Kidney (tissue), 14 donors: ENCODE results near the gene DMAC2L. TPM values are rescaled to one million over a fixed set of nuclear protein-coding genes. Genes with fewer than 3 reads are reported as not detected.

Experiments
- DNase-seq, 5 donors: peaks; one replicate each; pipeline ENCODE4 v3.0.0-alpha.2; 2013 to 2020
- FAIRE-seq: peaks from 2 replicates; lab custom pipeline; 2012; peaks lifted over from hg19 to GRCh38; lab: Jason Lieb, UNC
- H3K27ac ChIP-seq, 2 donors: one replicate each; pipeline ENCODE4 v1.7.0; 2013; ENCODE audit warnings: low read depth in 2 of 2, low read length in 2 of 2, inconsistent platforms in 1 of 2
- H3K27me3 ChIP-seq: one replicate; pipeline ENCODE4 v1.7.1; 2013; ENCODE audit warnings: low read length, inconsistent platforms; ENCODE audit not compliant: control insufficient read depth, insufficient read depth
- H3K36me3 ChIP-seq, 3 donors: one replicate each; pipeline versions ENCODE4 v1.7.0 to v1.7.1; 2013; ENCODE audit warnings: low read length in 3 of 3, control low read depth in 1 of 3, inconsistent platforms in 1 of 3; ENCODE audit not compliant: insufficient read depth in 3 of 3, control insufficient read depth in 2 of 3
- H3K4me1 ChIP-seq, 3 donors: one replicate each; pipeline versions ENCODE4 v1.7.0 to v1.7.1; 2013; ENCODE audit warnings: low read length in 3 of 3, inconsistent platforms in 1 of 3, low read depth in 1 of 3; ENCODE audit not compliant: control insufficient read depth in 2 of 3, insufficient read depth in 2 of 3
- H3K4me3 ChIP-seq, 3 donors: one replicate each; pipeline versions ENCODE4 v1.7.0 to v1.8.1; 2013; ENCODE audit warnings: low read length in 3 of 3, control low read depth in 1 of 3, inconsistent platforms in 1 of 3
- H3K9ac ChIP-seq, 3 donors: one replicate each; pipeline versions ENCODE4 v1.7.0 to v1.7.1; 2013; ENCODE audit warnings: low read length in 3 of 3, control low read depth in 1 of 3, inconsistent platforms in 1 of 3
- H3K9me3 ChIP-seq, 3 donors: one replicate each; pipeline versions ENCODE4 v1.7.0 to v1.7.1; 2013; ENCODE audit warnings: low read length in 3 of 3, control low read depth in 1 of 3, inconsistent platforms in 1 of 3; ENCODE audit not compliant: control insufficient read depth in 2 of 3, insufficient read depth in 1 of 3
- CTCF ChIP-seq: IDR thresholded peaks from 3 replicates; pipeline ENCODE4 v1.5.1; 2012; ENCODE audit warnings: mild to moderate bottlenecking, moderate library complexity, borderline replicate concordance; ENCODE audit not compliant: insufficient read depth; ENCODE audit errors: extremely low read depth
- intact Hi-C: fragments of 100-400 bp; cut with DNase I; formaldehyde crosslinking; loops from one replicate; pipeline ENCODE4 v1.11.1; 2022
- polyA plus RNA-seq: library from polyadenylated mRNA; stranded (reverse); fragments of 350-450 nt; fragmentation: Illumina TruSeq; extraction: RNeasy Lipid Tissue Mini Kit (QIAGEN cat#74804); gene quantifications from one replicate; pipeline ENCODE4 v1.2.3, GENCODE V29; 2014; ENCODE audit warnings: low read depth, low replicate concordance; ENCODE audit not compliant: insufficient read depth
- total RNA-seq: library from RNA; stranded (reverse); fragmentation: NEBNext Ultra II Directional; extraction: Animal tissue kit (Norgen Biotek cat#: 25700); gene quantifications from one replicate; pipeline ENCODE4 v1.2.1, GENCODE V29; 2021
- donor health status: control.
- donor health status: control.
- donor health status: control.
- donor health status: control.
- donor health status: control.
- donor health status: DM: yes; HTN: yes; CAD: no.
- donor health status: Normal renal cell carcinoma (clear cell type).

The DMAC2L gene
- total and polyA plus RNA-seq, 2 donors from 2014 or later = 23.7 to 27.3 TPM

GRCh38 chr14:50338587-50338986 lies 26.5 kb downstream of the DMAC2L start:
- no peak for FAIRE-seq

GRCh38 chr14:50339178-50339804 lies 27.2 kb downstream of the DMAC2L start:
- H3K9me3 ChIP-seq = no peaks in the 10 kb centered on the region
- H3K36me3 ChIP-seq = peaks cover 0 to 13% (median 10%) of the 10 kb centered on the region in 3 donors
- no peak overlapping the region for H3K4me3 ChIP-seq
- FAIRE-seq (no peak), DNase-seq (no peak)
- intact Hi-C loops = no loop called here
- TF ChIP-seq CTCF = no peak
- peaks cover 5 to 19% (median 16%) of the 10 kb centered on the region in 3 donors for H3K4me1 ChIP-seq
- no peak overlapping the region for H3K27ac ChIP-seq
- H3K27me3 ChIP-seq = no peaks in the 10 kb centered on the region
- H3K9ac ChIP-seq = no peak overlapping the region

More at GRCh38 chr14:50338587-50338986, 26.5 kb downstream of the DMAC2L start:
- no peak for TF ChIP-seq CTCF
- Histone ChIP-seq H3K9me3 (no peaks in the 10 kb centered on the region), H3K4me3 (no peak overlapping the region), H3K27me3 (no peaks in the 10 kb centered on the region), H3K27ac (peak overlapping the region in 1 of 2 donors; percentile 3), H3K4me1 (peaks cover 5 to 16% (median 16%) of the 10 kb centered on the region in 3 donors), H3K9ac (no peak overlapping the region), H3K36me3 (peaks cover 0 to 12% (median 10%) of the 10 kb centered on the region in 3 donors)
- DNase-seq = no peak
- intact Hi-C loops = no loop called here

GRCh38 chr14:50340045-50340444 lies 27.9 kb downstream of the DMAC2L start:
- DNase-seq (no peak), FAIRE-seq (no peak)
- Histone ChIP-seq H3K4me1 (peaks cover 6 to 19% (median 13%) of the 10 kb centered on the region in 3 donors), H3K4me3 (no peak overlapping the region), H3K27me3 (no peaks in the 10 kb centered on the region), H3K9me3 (no peaks in the 10 kb centered on the region), H3K27ac (no peak overlapping the region), H3K36me3 (peaks cover 0 to 10% (median 10%) of the 10 kb centered on the region in 3 donors), H3K9ac (no peak overlapping the region)
- intact Hi-C loops = no loop called here
- no peak for TF ChIP-seq CTCF
